ENCODE data around the gene TYW5.

TYW5 gene

GRCh38 chr2:199955339-199956061 is at the start of gene TYW5, which contains the start of gene MAIP1:
Gene TYW5, minus strand, starts transcription at chr2:199955491. Its CDS starts 21 bp downstream, at chr2:199955470.
Gene MAIP1, plus strand, starts transcription at chr2:199955582. Its CDS starts 217 bp downstream, at chr2:199955799.
- peak; percentile 84 for DNase-seq (ENCODE audit: low spot score)

- DNase-seq (ENCODE audit: low spot score), result no peak
Observed at GRCh38 chr2:200003444-200003843, 48.2 kb upstream of the TYW5 start.

- no peak for DNase-seq (ENCODE audit: low spot score)
Observed at GRCh38 chr2:200000444-200001163, 45.3 kb upstream of the TYW5 start.

GRCh38 chr2:199999166-199999565 is 43.9 kb upstream of the TYW5 start:
- DNase-seq (ENCODE audit: low spot score), result peak; percentile 19

GRCh38 chr2:199997296-199997695 is 42.0 kb upstream of the TYW5 start:
- DNase-seq (ENCODE audit: low spot score), result no peak

GRCh38 chr2:199994896-199995295 is 39.6 kb upstream of the TYW5 start:
- DNase-seq (ENCODE audit: low spot score), result no peak

- DNase-seq (ENCODE audit: low spot score), result no peak
Observed at GRCh38 chr2:199994371-199994770, 39.1 kb upstream of the TYW5 start.

GRCh38 chr2:199992296-199992695 is 37.0 kb upstream of the TYW5 start:
- DNase-seq (ENCODE audit: low spot score), result no peak

GRCh38 chr2:199991691-199992090 is 36.4 kb upstream of the TYW5 start:
- DNase-seq (ENCODE audit: low spot score), result no peak

- DNase-seq (ENCODE audit: low spot score), result no peak
Observed at GRCh38 chr2:199989822-199990221, 34.5 kb upstream of the TYW5 start.

GRCh38 chr2:199988151-199988550 is 32.9 kb upstream of the TYW5 start:
- no peak for DNase-seq (ENCODE audit: low spot score)

- no peak for DNase-seq (ENCODE audit: low spot score)
Observed at GRCh38 chr2:199987586-199987985, 32.3 kb upstream of the TYW5 start.

GRCh38 chr2:199985625-199986207 is 30.4 kb upstream of the TYW5 start:
- peak; percentile 79 for DNase-seq (ENCODE audit: low spot score)

GRCh38 chr2:199984755-199985154 is 29.5 kb upstream of the TYW5 start:
- no peak for DNase-seq (ENCODE audit: low spot score)

GRCh38 chr2:199984159-199984558 is 28.9 kb upstream of the TYW5 start:
- DNase-seq (ENCODE audit: low spot score), result no peak

- DNase-seq (ENCODE audit: low spot score), result no peak
Observed at GRCh38 chr2:199983534-199983933, 28.2 kb upstream of the TYW5 start.

GRCh38 chr2:199982126-199982843 is 27.0 kb upstream of the TYW5 start:
- no peak for DNase-seq (ENCODE audit: low spot score)

GRCh38 chr2:199979832-199980628 is 24.7 kb upstream of the TYW5 start:
- DNase-seq (ENCODE audit: low spot score), result peak; percentile 82

- DNase-seq (ENCODE audit: low spot score), result no peak
Observed at GRCh38 chr2:199979398-199979797, 24.1 kb upstream of the TYW5 start.

- DNase-seq (ENCODE audit: low spot score), result peak; percentile 40
Observed at GRCh38 chr2:199977984-199978415, 22.7 kb upstream of the TYW5 start.

- DNase-seq (ENCODE audit: low spot score), result peak; percentile 39
Observed at GRCh38 chr2:199975273-199975895, 20.1 kb upstream of the TYW5 start.

Measured in RKO (cell line).